Measurements from ENCODE around the gene IQSEC1. TPM values are rescaled to one million over a fixed set of nuclear protein-coding genes. Genes with fewer than 3 reads are reported as not detected.

IQSEC1 gene
- total RNA-seq, 1 donor from 2014 or later = 31.3 TPM

- Mint-ChIP-seq H3K36me3 (ENCODE audit: low read depth) (no peaks in the 10 kb centered on the region), H3K27me3 (ENCODE audit: low read depth) (no peaks in the 10 kb centered on the region), H3K4me1 (no peaks in the 10 kb centered on the region), H3K4me3 (no peak overlapping the region), H3K27ac (ENCODE audit: unreplicated experiment) (no peak overlapping the region), H3K9me3 (no peaks in the 10 kb centered on the region)
- no peak for TF ChIP-seq CTCF (conservative IDR thresholded peaks at IDR 0.05)
- DNase-seq (ENCODE audit: low read depth, low spot score) = no peak
Measured at GRCh38 chr3:12935023-12935860, 138.0 kb downstream of the IQSEC1 start.

GRCh38 chr3:12934431-12934830 lies 138.8 kb downstream of the IQSEC1 start:
- no peak overlapping the region for H3K4me3 Mint-ChIP-seq
- no peak overlapping the region for H3K27ac Mint-ChIP-seq (ENCODE audit: unreplicated experiment)
- H3K9me3 Mint-ChIP-seq = no peaks in the 10 kb centered on the region
- no peaks in the 10 kb centered on the region for H3K4me1 Mint-ChIP-seq
- no peak for TF ChIP-seq CTCF (conservative IDR thresholded peaks at IDR 0.05)
- H3K27me3 Mint-ChIP-seq (ENCODE audit: low read depth) = no peaks in the 10 kb centered on the region
- no peaks in the 10 kb centered on the region for H3K36me3 Mint-ChIP-seq (ENCODE audit: low read depth)
- no peak for DNase-seq (ENCODE audit: low read depth, low spot score)

GRCh38 chr3:12933901-12934300 lies 139.3 kb downstream of the IQSEC1 start:
- no peak overlapping the region for H3K27ac Mint-ChIP-seq (ENCODE audit: unreplicated experiment)
- no peak overlapping the region for H3K4me3 Mint-ChIP-seq
- H3K27me3 Mint-ChIP-seq (ENCODE audit: low read depth) = no peaks in the 10 kb centered on the region
- no peak for DNase-seq (ENCODE audit: low read depth, low spot score)
- H3K9me3 Mint-ChIP-seq = no peaks in the 10 kb centered on the region
- no peaks in the 10 kb centered on the region for H3K4me1 Mint-ChIP-seq
- no peaks in the 10 kb centered on the region for H3K36me3 Mint-ChIP-seq (ENCODE audit: low read depth)
- no peak for TF ChIP-seq CTCF (conservative IDR thresholded peaks at IDR 0.05)

GRCh38 chr3:12932754-12933153 lies 140.5 kb downstream of the IQSEC1 start:
- Mint-ChIP-seq H3K9me3 (no peaks in the 10 kb centered on the region), H3K4me1 (no peaks in the 10 kb centered on the region), H3K4me3 (no peak overlapping the region), H3K36me3 (ENCODE audit: low read depth) (no peaks in the 10 kb centered on the region), H3K27me3 (ENCODE audit: low read depth) (no peaks in the 10 kb centered on the region), H3K27ac (ENCODE audit: unreplicated experiment) (no peak overlapping the region)
- TF ChIP-seq CTCF (conservative IDR thresholded peaks at IDR 0.05) = no peak
- DNase-seq (ENCODE audit: low read depth, low spot score) = no peak

- H3K27ac Mint-ChIP-seq (ENCODE audit: unreplicated experiment) = no peak overlapping the region
- DNase-seq (ENCODE audit: low read depth, low spot score) = no peak
- no peaks in the 10 kb centered on the region for H3K4me1 Mint-ChIP-seq
- TF ChIP-seq CTCF (conservative IDR thresholded peaks at IDR 0.05) = no peak
- H3K4me3 Mint-ChIP-seq = no peak overlapping the region
- no peaks in the 10 kb centered on the region for H3K9me3 Mint-ChIP-seq
- H3K36me3 Mint-ChIP-seq (ENCODE audit: low read depth) = no peaks in the 10 kb centered on the region
- no peaks in the 10 kb centered on the region for H3K27me3 Mint-ChIP-seq (ENCODE audit: low read depth)
Measured at GRCh38 chr3:12932347-12932746, 140.9 kb downstream of the IQSEC1 start.
